ENCODE measurements around the gene PWWP2A.

DNA sequence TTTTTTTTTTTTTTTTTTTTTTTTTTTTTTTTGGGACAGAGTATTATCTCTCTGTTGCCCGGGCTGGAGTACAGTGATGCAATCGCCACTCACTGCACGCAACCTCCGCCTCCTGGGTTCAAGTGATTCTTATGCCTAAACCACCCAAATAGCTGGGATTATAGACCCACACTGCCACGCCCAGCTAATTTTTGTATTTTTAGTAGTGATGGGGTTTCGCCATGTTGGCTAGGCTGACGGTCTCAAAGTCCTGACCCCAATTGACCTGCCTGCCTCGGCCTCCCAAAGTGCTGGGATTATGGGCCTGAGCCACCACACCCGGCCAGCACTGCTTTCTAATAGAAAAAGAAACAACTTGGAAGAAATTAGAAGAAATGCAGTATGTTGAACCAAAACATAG, 71.1 kb downstream of the PWWP2A start:
- TF ChIP-seq, protein P1, sequence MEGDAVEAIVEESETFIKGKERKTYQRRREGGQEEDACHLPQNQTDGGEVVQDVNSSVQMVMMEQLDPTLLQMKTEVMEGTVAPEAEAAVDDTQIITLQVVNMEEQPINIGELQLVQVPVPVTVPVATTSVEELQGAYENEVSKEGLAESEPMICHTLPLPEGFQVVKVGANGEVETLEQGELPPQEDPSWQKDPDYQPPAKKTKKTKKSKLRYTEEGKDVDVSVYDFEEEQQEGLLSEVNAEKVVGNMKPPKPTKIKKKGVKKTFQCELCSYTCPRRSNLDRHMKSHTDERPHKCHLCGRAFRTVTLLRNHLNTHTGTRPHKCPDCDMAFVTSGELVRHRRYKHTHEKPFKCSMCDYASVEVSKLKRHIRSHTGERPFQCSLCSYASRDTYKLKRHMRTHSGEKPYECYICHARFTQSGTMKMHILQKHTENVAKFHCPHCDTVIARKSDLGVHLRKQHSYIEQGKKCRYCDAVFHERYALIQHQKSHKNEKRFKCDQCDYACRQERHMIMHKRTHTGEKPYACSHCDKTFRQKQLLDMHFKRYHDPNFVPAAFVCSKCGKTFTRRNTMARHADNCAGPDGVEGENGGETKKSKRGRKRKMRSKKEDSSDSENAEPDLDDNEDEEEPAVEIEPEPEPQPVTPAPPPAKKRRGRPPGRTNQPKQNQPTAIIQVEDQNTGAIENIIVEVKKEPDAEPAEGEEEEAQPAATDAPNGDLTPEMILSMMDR (conservative IDR thresholded peaks at IDR 0.05; ENCODE audit: low read depth, low read length), result no peak
- no peak for TF ChIP-seq SMC3 (IDR thresholded peaks at IDR 0.05; ENCODE audit: low read depth, low read length)
- TF ChIP-seq, protein P2, sequence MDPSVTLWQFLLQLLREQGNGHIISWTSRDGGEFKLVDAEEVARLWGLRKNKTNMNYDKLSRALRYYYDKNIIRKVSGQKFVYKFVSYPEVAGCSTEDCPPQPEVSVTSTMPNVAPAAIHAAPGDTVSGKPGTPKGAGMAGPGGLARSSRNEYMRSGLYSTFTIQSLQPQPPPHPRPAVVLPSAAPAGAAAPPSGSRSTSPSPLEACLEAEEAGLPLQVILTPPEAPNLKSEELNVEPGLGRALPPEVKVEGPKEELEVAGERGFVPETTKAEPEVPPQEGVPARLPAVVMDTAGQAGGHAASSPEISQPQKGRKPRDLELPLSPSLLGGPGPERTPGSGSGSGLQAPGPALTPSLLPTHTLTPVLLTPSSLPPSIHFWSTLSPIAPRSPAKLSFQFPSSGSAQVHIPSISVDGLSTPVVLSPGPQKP (IDR thresholded peaks at IDR 0.05; ENCODE audit: borderline replicate concordance, low read depth, low read length), result no peak
- no peak for TF ChIP-seq BHLHE40 (IDR thresholded peaks at IDR 0.05; ENCODE audit: low read depth, low read length)
- no peak for TF ChIP-seq RAD21 (IDR thresholded peaks at IDR 0.05; ENCODE audit: low read length)
- no peak for TF ChIP-seq POLR2A (IDR thresholded peaks at IDR 0.05; ENCODE audit: low read depth, low read length)
- no peak for TF ChIP-seq MXI1 (IDR thresholded peaks at IDR 0.05; ENCODE audit: borderline replicate concordance, low read depth, low read length)
- no peak for TF ChIP-seq MAFK (IDR thresholded peaks at IDR 0.05; ENCODE audit: low read depth, low read length)
- TF ChIP-seq MAZ (IDR thresholded peaks at IDR 0.05; ENCODE audit: borderline replicate concordance, low read depth, low read length), result no peak
- no peak for TF ChIP-seq CEBPB (IDR thresholded peaks at IDR 0.05; ENCODE audit: low read depth, low read length)
- TF ChIP-seq FOS (IDR thresholded peaks at IDR 0.05; ENCODE audit: low read depth, low read length), result no peak
- no peak for TF ChIP-seq RCOR1 (IDR thresholded peaks at IDR 0.05; ENCODE audit: insufficient replicate concordance, low read length)
- TF ChIP-seq RFX5 (IDR thresholded peaks at IDR 0.05; ENCODE audit: low read depth, low read length), result no peak
- TF ChIP-seq CHD1 (IDR thresholded peaks at IDR 0.05; ENCODE audit: low read depth, low read length), result no peak

All from IMR-90 (cell line).